ENCODE measurements around the gene NFATC1. TPM values are rescaled to one million over a fixed set of nuclear protein-coding genes. Genes with fewer than 3 reads are reported as not detected.

The NFATC1 gene
- total and polyA plus RNA-seq, 2 donors from 2014 or later = 4.3 to 17.2 TPM

DNA sequence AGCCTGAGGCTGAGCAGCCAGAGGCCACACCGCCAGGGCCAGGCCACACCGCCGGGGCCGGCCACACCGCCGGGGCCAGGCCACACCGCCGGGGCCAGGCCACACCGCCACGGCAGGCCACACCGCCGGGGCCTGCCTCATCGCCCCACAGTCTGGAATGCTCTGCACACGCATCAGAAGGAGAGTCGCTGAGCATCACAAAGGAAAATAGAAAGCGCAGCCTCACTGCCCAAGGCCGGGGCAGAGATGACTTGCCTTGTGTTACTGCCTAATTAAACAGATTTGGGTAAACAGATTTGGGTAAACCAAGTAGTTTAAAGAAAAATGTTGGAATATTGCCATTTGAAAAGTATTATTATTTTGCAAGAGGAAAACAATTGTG, 10.4 kb upstream of the NFATC1 start:
- Histone ChIP-seq H3K27ac (ENCODE audit: low read depth in 2 of 2, low read length in 2 of 2) (no peak overlapping the region), H3K4me1 (ENCODE audit: control insufficient read depth in 2 of 3, insufficient read depth in 2 of 3, low read depth in 1 of 3, low read length in 3 of 3) (no peaks in the 10 kb centered on the region), H3K36me3 (ENCODE audit: control insufficient read depth in 2 of 3, insufficient read depth in 3 of 3, low read length in 3 of 3) (no peaks in the 10 kb centered on the region), H3K9ac (ENCODE audit: low read length in 3 of 3) (no peak overlapping the region), H3K27me3 (ENCODE audit: control insufficient read depth, insufficient read depth, low read length) (peaks cover 6% of the 10 kb centered on the region), H3K9me3 (ENCODE audit: control insufficient read depth in 2 of 3, insufficient read depth in 1 of 3, low read length in 3 of 3) (no peaks in the 10 kb centered on the region), H3K4me3 (ENCODE audit: low read length in 3 of 3) (no peak overlapping the region)
- FAIRE-seq = no peak
- TF ChIP-seq, protein P1, sequence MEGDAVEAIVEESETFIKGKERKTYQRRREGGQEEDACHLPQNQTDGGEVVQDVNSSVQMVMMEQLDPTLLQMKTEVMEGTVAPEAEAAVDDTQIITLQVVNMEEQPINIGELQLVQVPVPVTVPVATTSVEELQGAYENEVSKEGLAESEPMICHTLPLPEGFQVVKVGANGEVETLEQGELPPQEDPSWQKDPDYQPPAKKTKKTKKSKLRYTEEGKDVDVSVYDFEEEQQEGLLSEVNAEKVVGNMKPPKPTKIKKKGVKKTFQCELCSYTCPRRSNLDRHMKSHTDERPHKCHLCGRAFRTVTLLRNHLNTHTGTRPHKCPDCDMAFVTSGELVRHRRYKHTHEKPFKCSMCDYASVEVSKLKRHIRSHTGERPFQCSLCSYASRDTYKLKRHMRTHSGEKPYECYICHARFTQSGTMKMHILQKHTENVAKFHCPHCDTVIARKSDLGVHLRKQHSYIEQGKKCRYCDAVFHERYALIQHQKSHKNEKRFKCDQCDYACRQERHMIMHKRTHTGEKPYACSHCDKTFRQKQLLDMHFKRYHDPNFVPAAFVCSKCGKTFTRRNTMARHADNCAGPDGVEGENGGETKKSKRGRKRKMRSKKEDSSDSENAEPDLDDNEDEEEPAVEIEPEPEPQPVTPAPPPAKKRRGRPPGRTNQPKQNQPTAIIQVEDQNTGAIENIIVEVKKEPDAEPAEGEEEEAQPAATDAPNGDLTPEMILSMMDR (IDR thresholded peaks at IDR 0.05; ENCODE audit: borderline replicate concordance, extremely low read depth, insufficient read depth) = no peak
- DNase-seq = peak in 1 of 5 donors; percentile 33
- intact Hi-C loops (cut with DNase I) = no loop called here

DNA sequence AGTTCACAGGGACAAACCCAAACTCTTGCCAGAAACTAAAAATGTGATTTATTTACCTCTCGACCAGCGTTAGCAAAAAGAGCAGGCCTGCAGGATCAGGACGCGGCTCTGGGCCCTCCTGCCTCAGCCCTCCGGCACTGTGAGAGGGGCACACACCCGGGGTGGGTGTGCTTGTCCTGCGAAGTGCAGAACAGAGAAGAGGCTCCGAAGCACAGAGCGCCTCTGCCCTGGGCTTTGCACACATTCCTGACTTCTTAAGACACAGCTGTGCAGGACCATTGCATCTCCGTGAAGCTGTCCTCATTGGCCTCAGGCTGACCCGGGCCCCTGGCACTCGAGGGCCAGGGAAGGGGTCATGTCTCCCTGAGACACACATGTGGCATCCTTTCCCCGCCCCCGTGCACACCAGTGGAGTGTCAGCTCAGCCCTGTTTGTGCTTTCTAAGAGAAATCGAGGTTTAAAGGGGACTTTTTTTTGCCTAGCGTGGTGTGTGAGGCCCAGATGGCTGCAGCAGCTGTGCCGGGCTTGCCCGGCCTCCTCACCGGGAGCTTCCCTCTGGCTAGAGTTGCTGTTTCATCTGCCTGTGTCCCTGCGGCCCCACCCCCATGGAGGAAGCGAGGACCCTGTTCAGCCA, 9.9 kb upstream of the NFATC1 start:
- TF ChIP-seq, protein P1 (IDR thresholded peaks at IDR 0.05; ENCODE audit: borderline replicate concordance, extremely low read depth, insufficient read depth) = no peak
- FAIRE-seq (no peak), DNase-seq (peak in 2 of 5 donors; percentile 42 to 61)
- Histone ChIP-seq H3K4me1 (ENCODE audit: control insufficient read depth in 2 of 3, insufficient read depth in 2 of 3, low read depth in 1 of 3, low read length in 3 of 3) (no peaks in the 10 kb centered on the region), H3K27ac (ENCODE audit: low read depth in 2 of 2, low read length in 2 of 2) (no peak overlapping the region), H3K27me3 (ENCODE audit: control insufficient read depth, insufficient read depth, low read length) (peaks cover 11% of the 10 kb centered on the region), H3K36me3 (ENCODE audit: control insufficient read depth in 2 of 3, insufficient read depth in 3 of 3, low read length in 3 of 3) (no peaks in the 10 kb centered on the region), H3K4me3 (ENCODE audit: low read length in 3 of 3) (no peak overlapping the region), H3K9ac (ENCODE audit: low read length in 3 of 3) (no peak overlapping the region), H3K9me3 (ENCODE audit: control insufficient read depth in 2 of 3, insufficient read depth in 1 of 3, low read length in 3 of 3) (no peaks in the 10 kb centered on the region)
- intact Hi-C loops (cut with DNase I) = no loop called here

DNA sequence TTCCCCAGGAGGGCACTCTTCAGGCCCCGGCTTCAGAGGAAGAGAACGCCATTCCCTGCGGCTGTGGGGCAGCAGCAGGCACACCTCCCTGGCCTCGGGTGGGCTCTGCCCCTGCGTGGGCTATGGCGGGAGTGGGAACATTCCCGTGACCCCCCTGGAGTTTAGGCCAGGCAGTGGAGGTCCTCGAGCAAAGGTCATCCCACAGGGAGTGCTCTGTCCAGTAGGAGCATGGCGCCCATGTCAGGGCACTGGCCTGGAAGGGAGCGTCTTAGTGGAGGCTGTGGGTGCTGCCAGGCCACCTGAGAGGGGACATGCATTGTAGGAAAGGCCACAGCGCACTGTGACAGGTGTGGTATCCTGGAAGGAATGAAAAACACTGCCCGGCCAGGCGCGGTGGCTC, 9.2 kb upstream of the NFATC1 start:
- Histone ChIP-seq H3K27me3 (ENCODE audit: control insufficient read depth, insufficient read depth, low read length) (peaks cover 16% of the 10 kb centered on the region), H3K4me3 (ENCODE audit: low read length in 3 of 3) (no peak overlapping the region), H3K4me1 (ENCODE audit: control insufficient read depth in 2 of 3, insufficient read depth in 2 of 3, low read depth in 1 of 3, low read length in 3 of 3) (no peaks in the 10 kb centered on the region), H3K9me3 (ENCODE audit: control insufficient read depth in 2 of 3, insufficient read depth in 1 of 3, low read length in 3 of 3) (no peaks in the 10 kb centered on the region), H3K36me3 (ENCODE audit: control insufficient read depth in 2 of 3, insufficient read depth in 3 of 3, low read length in 3 of 3) (no peaks in the 10 kb centered on the region), H3K27ac (ENCODE audit: low read depth in 2 of 2, low read length in 2 of 2) (no peak overlapping the region), H3K9ac (ENCODE audit: low read length in 3 of 3) (no peak overlapping the region)
- TF ChIP-seq, protein P1 (IDR thresholded peaks at IDR 0.05; ENCODE audit: borderline replicate concordance, extremely low read depth, insufficient read depth) = no peak
- intact Hi-C loops (cut with DNase I) = no loop called here
- no peak for FAIRE-seq
- peak in 2 of 5 donors; percentile 43 to 65 for DNase-seq

DNA sequence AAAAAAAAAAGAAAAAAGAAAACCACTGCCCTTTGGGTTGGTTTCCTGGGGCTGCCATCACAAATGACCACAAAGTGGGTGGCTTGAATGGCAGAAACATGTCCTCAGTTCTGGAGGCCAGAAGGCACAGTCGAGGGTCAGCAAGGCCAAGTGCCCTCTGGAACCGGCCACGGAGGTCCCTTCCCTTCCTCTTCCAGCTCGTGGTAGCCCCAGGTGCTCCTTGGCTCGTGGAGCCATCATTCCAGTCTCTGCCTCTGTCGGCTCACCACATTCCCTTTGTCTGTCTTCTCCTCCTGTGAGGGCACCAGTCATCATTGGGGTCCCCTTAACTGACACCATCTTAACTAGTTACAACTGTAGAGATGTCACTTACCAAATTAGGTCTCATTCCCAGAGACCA, 8.5 kb upstream of the NFATC1 start:
- DNase-seq = peak in 2 of 5 donors; percentile 6 to 20
- Histone ChIP-seq H3K4me1 (ENCODE audit: control insufficient read depth in 2 of 3, insufficient read depth in 2 of 3, low read depth in 1 of 3, low read length in 3 of 3) (no peaks in the 10 kb centered on the region), H3K36me3 (ENCODE audit: control insufficient read depth in 2 of 3, insufficient read depth in 3 of 3, low read length in 3 of 3) (no peaks in the 10 kb centered on the region), H3K9ac (ENCODE audit: low read length in 3 of 3) (no peak overlapping the region), H3K9me3 (ENCODE audit: control insufficient read depth in 2 of 3, insufficient read depth in 1 of 3, low read length in 3 of 3) (no peaks in the 10 kb centered on the region), H3K27ac (ENCODE audit: low read depth in 2 of 2, low read length in 2 of 2) (no peak overlapping the region), H3K4me3 (ENCODE audit: low read length in 3 of 3) (no peak overlapping the region), H3K27me3 (ENCODE audit: control insufficient read depth, insufficient read depth, low read length) (peaks cover 22% of the 10 kb centered on the region)
- FAIRE-seq = no peak
- TF ChIP-seq, protein P1 (IDR thresholded peaks at IDR 0.05; ENCODE audit: borderline replicate concordance, extremely low read depth, insufficient read depth) = no peak
- intact Hi-C loops (cut with DNase I) = no loop called here

Data from kidney (tissue), 14 donors.